Activated CD8-positive, alpha-beta memory T cell treated with anti-CD3 and anti-CD28 coated beads, Interleukin-2, amount 50 U/mL, for 1 hour (primary cell): Measurements from ENCODE around the gene VCAN.
"Not testable (repeated sequence)": the region's sequence is repeated elsewhere in the genome, so short reads cannot be mapped to it uniquely, and the experiment has no call there.

Experiments
- DNase-seq: peaks from one replicate; pipeline ENCODE4 v3.0.0-alpha.2; 2020; ENCODE audit errors: extremely low read depth

The VCAN gene

GRCh38 chr5:83471405-83472212 is at the start of gene VCAN:
Gene VCAN, plus strand, starts transcription at chr5:83471744. Its CDS starts 11,775 bp downstream, at chr5:83483519.
- DNase-seq = no peak

GRCh38 chr5:83422284-83422683 is 49.3 kb upstream of the VCAN start:
- DNase-seq = no peak

- DNase-seq = no peak
These were observed 44.7 kb upstream of the VCAN start for GRCh38 chr5:83426855-83427254.

GRCh38 chr5:83428126-83428525 is 43.4 kb upstream of the VCAN start:
- no peak for DNase-seq

GRCh38 chr5:83428890-83429289 is 42.7 kb upstream of the VCAN start:
- DNase-seq = no peak

GRCh38 chr5:83430130-83431010 is 41.2 kb upstream of the VCAN start:
- no peak for DNase-seq

GRCh38 chr5:83433891-83434290 is 37.7 kb upstream of the VCAN start:
- DNase-seq = no peak

- DNase-seq = no peak
These were observed 36.6 kb upstream of the VCAN start for GRCh38 chr5:83434946-83435345.

GRCh38 chr5:83436276-83436675 is 35.3 kb upstream of the VCAN start:
- no peak for DNase-seq

GRCh38 chr5:83437697-83438096 is 33.8 kb upstream of the VCAN start:
- not testable (repeated sequence) for DNase-seq

GRCh38 chr5:83440826-83441225 is 30.7 kb upstream of the VCAN start:
- DNase-seq = no peak

- no peak for DNase-seq
These were observed 29.8 kb upstream of the VCAN start for GRCh38 chr5:83441747-83442146.

- no peak for DNase-seq
These were observed 28.0 kb upstream of the VCAN start for GRCh38 chr5:83443534-83443933.

GRCh38 chr5:83444445-83444844 is 27.1 kb upstream of the VCAN start:
- DNase-seq = no peak

- no peak for DNase-seq
These were observed 25.1 kb upstream of the VCAN start for GRCh38 chr5:83446253-83446947.

GRCh38 chr5:83447533-83447932 is 24.0 kb upstream of the VCAN start:
- no peak for DNase-seq

- DNase-seq = no peak
These were observed 21.2 kb upstream of the VCAN start for GRCh38 chr5:83450183-83450966.

GRCh38 chr5:83450967-83451248 is 20.6 kb upstream of the VCAN start:
- no peak for DNase-seq

- no peak for DNase-seq
These were observed 19.6 kb upstream of the VCAN start for GRCh38 chr5:83451955-83452354.

- no peak for DNase-seq
These were observed 17.6 kb upstream of the VCAN start for GRCh38 chr5:83453937-83454336.

GRCh38 chr5:83464261-83464660 is 7.3 kb upstream of the VCAN start:
- no peak for DNase-seq
